ENCODE data around the gene PFN4. TPM values are rescaled to one million over a fixed set of nuclear protein-coding genes. Genes with fewer than 3 reads are reported as not detected.

Gene PFN4
- total and polyA plus RNA-seq, 10 donors, result 0.35 to 1.3 (median 0.75) TPM; not detected in 4

- H3K9me3 ChIP-seq, result no peaks in the 10 kb centered on the region
- 0 to 1% (median 1%) methylated on average over 40 to 64 of the region's 64 CpGs for whole genome bisulfite sequencing, 5 donors
Measured at GRCh38 chr2:24075915-24076848, 47.0 kb downstream of the PFN4 start, which contains the start of gene SF3B6. Gene SF3B6, minus strand, starts transcription at chr2:24076326. Its CDS starts 97 bp downstream, at chr2:24076229.

GRCh38 chr2:24075259-24075658 is 47.9 kb downstream of the PFN4 start:
- intact Hi-C loops (cut with DNase I; ENCODE audit: low total_unique reads), result no loop called here
- H3K27ac ChIP-seq, result peak overlapping the region in 7 of 8 donors; percentile 90 to 98 (median 95)

More at GRCh38 chr2:24075915-24076848, 47.0 kb downstream of the PFN4 start, which contains the start of gene SF3B6:
- DNase-seq, result peak; percentile 100
- peak within 1 kb of the TSS; percentile 43 to 98 (median 94) for H3K27ac ChIP-seq
- no peaks in the 10 kb centered on the region for H3K27me3 ChIP-seq (replicated peaks in 1 of 7)
- peak within 1 kb of the TSS; percentile 54 to 86 (median 70) for H3K4me3 ChIP-seq
- H3K36me3 ChIP-seq, result peaks cover 0 to 58% (median 26%) of the 10 kb centered on the region in 6 donors
- TF ChIP-seq POLR2AphosphoS5 (IDR thresholded peaks at IDR 0.05) (peak; percentile 89 to 95 (median 91)), CTCF (IDR thresholded peaks at IDR 0.05 in 8 of 11, conservative IDR thresholded peaks at IDR 0.05 in 3 of 11) (peak in 3 of 11 experiments; percentile 15 to 27 (median 20)), POLR2A (IDR thresholded peaks at IDR 0.05) (peak; percentile 18 to 37 (median 36))
- H3K4me1 ChIP-seq, result peaks cover 11 to 64% (median 37%) of the 10 kb centered on the region in 6 donors
- intact Hi-C loops (cut with DNase I; ENCODE audit: low total_unique reads), result no loop called here

DNA sequence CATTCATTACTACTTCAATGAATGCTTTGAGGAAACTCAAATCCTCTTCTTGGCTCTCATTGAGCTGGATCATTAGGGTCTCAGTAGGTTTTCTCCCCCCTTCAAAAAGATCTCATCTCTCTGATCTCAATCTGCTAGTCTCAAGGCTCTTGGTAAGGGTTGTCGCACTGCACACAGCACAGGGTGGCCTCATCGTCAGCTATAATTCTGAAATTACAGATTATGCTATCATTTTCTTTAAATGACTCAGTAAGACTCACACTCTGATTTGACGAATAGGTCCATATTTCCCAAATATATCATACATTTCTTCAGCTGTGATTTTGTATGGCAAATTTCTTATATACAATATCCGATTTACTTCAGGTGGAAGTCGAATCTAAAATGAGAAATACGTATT is 49.3 kb downstream of the PFN4 start:
- peaks cover 11 to 71% (median 37%) of the 10 kb centered on the region in 6 donors for H3K4me1 ChIP-seq
- no peaks in the 10 kb centered on the region for H3K27me3 ChIP-seq (replicated peaks in 1 of 7)
- TF ChIP-seq POLR2AphosphoS5 (IDR thresholded peaks at IDR 0.05) (no peak), CTCF (IDR thresholded peaks at IDR 0.05 in 8 of 11, conservative IDR thresholded peaks at IDR 0.05 in 3 of 11) (no peak), POLR2A (IDR thresholded peaks at IDR 0.05) (no peak)
- 81 to 90% (median 85%) methylated on average over 6 of the region's 6 CpGs for WGBS, 5 donors
- DNase-seq, result no peak
- H3K27ac ChIP-seq, result no peak overlapping the region
- H3K36me3 ChIP-seq, result peaks cover 0 to 58% (median 36%) of the 10 kb centered on the region in 6 donors
- H3K9me3 ChIP-seq, result no peaks in the 10 kb centered on the region
- H3K4me3 ChIP-seq, result no peak overlapping the region
- intact Hi-C loops (cut with DNase I; ENCODE audit: low total_unique reads), result no loop called here

More at GRCh38 chr2:24075259-24075658, 47.9 kb downstream of the PFN4 start:
- Histone ChIP-seq H3K4me1 (peaks cover 11 to 60% (median 37%) of the 10 kb centered on the region in 6 donors), H3K27me3 (replicated peaks in 1 of 7) (no peaks in the 10 kb centered on the region), H3K4me3 (peak overlapping the region; percentile 54 to 86 (median 70)), H3K9me3 (no peaks in the 10 kb centered on the region), H3K36me3 (peaks cover 0 to 58% (median 28%) of the 10 kb centered on the region in 6 donors)
- TF ChIP-seq POLR2AphosphoS5 (IDR thresholded peaks at IDR 0.05) (no peak), CTCF (IDR thresholded peaks at IDR 0.05 in 8 of 11, conservative IDR thresholded peaks at IDR 0.05 in 3 of 11) (no peak), POLR2A (IDR thresholded peaks at IDR 0.05) (no peak)
- no peak for DNase-seq
- 67 to 74% (median 69%) methylated on average over 5 of the region's 5 CpGs for WGBS, 5 donors

- 80 to 98% (median 91%) methylated on average over 4 of the region's 4 CpGs for WGBS, 5 donors
- TF ChIP-seq CTCF (IDR thresholded peaks at IDR 0.05 in 8 of 11, conservative IDR thresholded peaks at IDR 0.05 in 3 of 11) (no peak), POLR2A (IDR thresholded peaks at IDR 0.05) (no peak), POLR2AphosphoS5 (IDR thresholded peaks at IDR 0.05) (no peak)
- no peak for DNase-seq
- Histone ChIP-seq H3K36me3 (peaks cover 0 to 72% (median 51%) of the 10 kb centered on the region in 6 donors), H3K4me3 (no peak overlapping the region), H3K27me3 (replicated peaks in 1 of 7) (no peaks in the 10 kb centered on the region), H3K4me1 (peaks cover 5 to 58% (median 28%) of the 10 kb centered on the region in 6 donors), H3K9me3 (no peaks in the 10 kb centered on the region), H3K27ac (no peak overlapping the region)
- intact Hi-C loops (cut with DNase I; ENCODE audit: low total_unique reads), result no loop called here
Measured at GRCh38 chr2:24072259-24072658, 50.9 kb downstream of the PFN4 start.

Measured in spleen (tissue), 11 donors.